ENCODE data around the gene MAGI2.
"Not testable (repeated sequence)": the region's sequence is repeated elsewhere in the genome, so short reads cannot be mapped to it uniquely, and the experiment has no call there.

MAGI2 gene

GRCh38 chr7:78326876-78327275 is 1126.6 kb downstream of the MAGI2 start:
- FAIRE-seq, result no peak

GRCh38 chr7:78326189-78326588 is 1127.3 kb downstream of the MAGI2 start:
- FAIRE-seq, result no peak

GRCh38 chr7:78323118-78323517 is 1130.3 kb downstream of the MAGI2 start:
- FAIRE-seq, result no peak

GRCh38 chr7:78322231-78322630 is 1131.2 kb downstream of the MAGI2 start:
- not testable (repeated sequence) for FAIRE-seq

- FAIRE-seq, result no peak
These were observed 1136.1 kb downstream of the MAGI2 start for GRCh38 chr7:78317371-78317770.

GRCh38 chr7:78316110-78316509 is 1137.4 kb downstream of the MAGI2 start:
- no peak for FAIRE-seq

GRCh38 chr7:78315119-78315518 is 1138.3 kb downstream of the MAGI2 start:
- FAIRE-seq, result no peak

- no peak for FAIRE-seq
These were observed 1142.3 kb downstream of the MAGI2 start for GRCh38 chr7:78311181-78311580.

GRCh38 chr7:78307892-78308291 is 1145.6 kb downstream of the MAGI2 start:
- FAIRE-seq, result no peak

GRCh38 chr7:78306634-78307033 is 1146.8 kb downstream of the MAGI2 start:
- no peak for FAIRE-seq

GRCh38 chr7:78301407-78301806 is 1152.1 kb downstream of the MAGI2 start:
- FAIRE-seq, result no peak

- no peak for FAIRE-seq
These were observed 1154.4 kb downstream of the MAGI2 start for GRCh38 chr7:78299088-78299487.

- no peak for FAIRE-seq
These were observed 1156.7 kb downstream of the MAGI2 start for GRCh38 chr7:78296644-78297371.

GRCh38 chr7:78296046-78296597 is 1157.3 kb downstream of the MAGI2 start:
- no peak for FAIRE-seq

- not testable (repeated sequence) for FAIRE-seq
These were observed 1164.0 kb downstream of the MAGI2 start for GRCh38 chr7:78289471-78289870.

GRCh38 chr7:78284945-78285344 is 1168.5 kb downstream of the MAGI2 start:
- no peak for FAIRE-seq

- FAIRE-seq, result no peak
These were observed 1173.2 kb downstream of the MAGI2 start for GRCh38 chr7:78280276-78280675.

GRCh38 chr7:78279457-78279856 is 1174.0 kb downstream of the MAGI2 start:
- no peak for FAIRE-seq

GRCh38 chr7:78279032-78279431 is 1174.4 kb downstream of the MAGI2 start:
- FAIRE-seq, result no peak

GRCh38 chr7:78267141-78267540 is 1186.3 kb downstream of the MAGI2 start:
- FAIRE-seq, result no peak

- FAIRE-seq, result no peak
These were observed 1188.0 kb downstream of the MAGI2 start for GRCh38 chr7:78265486-78265885.

- no peak for FAIRE-seq
These were observed 1188.4 kb downstream of the MAGI2 start for GRCh38 chr7:78265071-78265470.

GRCh38 chr7:78264105-78264504 is 1189.4 kb downstream of the MAGI2 start:
- no peak for FAIRE-seq

- no peak for FAIRE-seq
These were observed 1191.7 kb downstream of the MAGI2 start for GRCh38 chr7:78261739-78262138.

GRCh38 chr7:78261302-78261701 is 1192.2 kb downstream of the MAGI2 start:
- no peak for FAIRE-seq

Measured in islet of Langerhans (tissue), 1 donor.